Lung microvascular endothelial cell (primary cell): ENCODE measurements around the gene SNX18. TPM values are rescaled to one million over a fixed set of nuclear protein-coding genes. Genes with fewer than 3 reads are reported as not detected.
"Not testable (repeated sequence)": the region's sequence is repeated elsewhere in the genome, so short reads cannot be mapped to it uniquely, and the experiment has no call there.

ENCODE experiments used
- DNase-seq, 2 donors: peaks; one replicate each; pipeline versions ENCODE4 v3.0.0 to v3.0.0-alpha.2; 2010; ENCODE audit warnings: low read depth in 2 of 2
- total RNA-seq: library from RNA; depleted of rRNA; stranded (reverse); fragments of >200 nt; gene quantifications from 2 replicates; pipeline ENCODE4 v1.2.1, GENCODE V29; 2014

The SNX18 gene
- 9.4 and 11.3 TPM in 2 replicates for total RNA-seq

- DNase-seq, result peak; percentile 95 to 96
These were observed at the start of gene SNX18 for GRCh38 chr5:54517512-54518145. Gene SNX18 (plus strand): TSS chr5:54517759. CDS start chr5:54517953, 194 bp downstream.

- DNase-seq, result no peak
These were observed 47.9 kb upstream of the SNX18 start for GRCh38 chr5:54469622-54470021.

- no peak for DNase-seq
These were observed 47.4 kb upstream of the SNX18 start for GRCh38 chr5:54470128-54470527.

- DNase-seq, result no peak
These were observed 46.9 kb upstream of the SNX18 start for GRCh38 chr5:54470677-54471076.

- DNase-seq, result no peak
These were observed 46.2 kb upstream of the SNX18 start for GRCh38 chr5:54471398-54471797.

- DNase-seq, result no peak
These were observed 40.9 kb upstream of the SNX18 start for GRCh38 chr5:54476682-54477081.

- no peak for DNase-seq
These were observed 39.5 kb upstream of the SNX18 start for GRCh38 chr5:54477941-54478478.

GRCh38 chr5:54480296-54480695, 37.3 kb upstream of the SNX18 start:
- no peak for DNase-seq

GRCh38 chr5:54484219-54484894, 33.2 kb upstream of the SNX18 start:
- DNase-seq, result no peak

- DNase-seq, result not testable (repeated sequence)
These were observed 31.9 kb upstream of the SNX18 start for GRCh38 chr5:54485659-54486058.

- DNase-seq, result not testable (repeated sequence)
These were observed 27.9 kb upstream of the SNX18 start for GRCh38 chr5:54489648-54489979.

GRCh38 chr5:54491326-54491725, 26.2 kb upstream of the SNX18 start:
- no peak for DNase-seq

- DNase-seq, result no peak
These were observed 25.4 kb upstream of the SNX18 start for GRCh38 chr5:54492178-54492577.

GRCh38 chr5:54495027-54495426, 22.5 kb upstream of the SNX18 start:
- DNase-seq, result no peak

- no peak for DNase-seq
These were observed 3.3 kb upstream of the SNX18 start for GRCh38 chr5:54514291-54514690.

- DNase-seq, result no peak
These were observed 2.6 kb upstream of the SNX18 start for GRCh38 chr5:54514841-54515432.

GRCh38 chr5:54515634-54516033, 1.9 kb upstream of the SNX18 start:
- no peak for DNase-seq

GRCh38 chr5:54516051-54516655, 1.4 kb upstream of the SNX18 start:
- DNase-seq, result no peak

- no peak for DNase-seq
These were observed 416 bp upstream of the SNX18 start for GRCh38 chr5:54517174-54517511.

GRCh38 chr5:54518146-54518817, 723 bp downstream of the SNX18 start:
- DNase-seq, result peak; percentile 51 to 63

- DNase-seq, result peak in 1 of 2 donors; percentile 12
These were observed 1.4 kb downstream of the SNX18 start for GRCh38 chr5:54518818-54519508.
